ENCODE measurements around the gene WNT7B.
"Not testable (repeated sequence)": the region's sequence is repeated elsewhere in the genome, so short reads cannot be mapped to it uniquely, and the experiment has no call there.

The WNT7B gene

DNA sequence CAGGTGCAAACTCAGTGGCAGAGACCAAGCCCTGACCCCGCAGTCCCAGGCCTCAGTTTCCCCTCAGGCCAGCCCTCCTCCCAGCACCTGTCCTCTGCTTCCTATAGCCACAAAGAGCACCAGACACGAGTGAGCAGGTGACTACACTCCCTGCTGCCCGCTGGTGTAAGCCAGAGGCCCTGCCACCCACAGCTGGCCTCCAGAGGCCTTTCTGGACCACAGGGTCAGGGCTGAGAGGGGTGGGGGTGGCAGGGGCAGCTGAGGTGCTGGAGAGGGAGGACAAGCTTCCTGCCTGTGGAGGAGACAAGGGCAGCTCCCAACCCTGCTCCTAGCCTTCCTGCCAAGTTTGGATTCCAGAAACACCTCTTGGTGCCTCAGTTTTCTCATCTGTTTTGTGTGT is 31.3 kb upstream of the WNT7B start:
- DNase-seq (ENCODE audit: low read depth in 2 of 2) = no peak

GRCh38 chr22:46007848-46008261 is 30.9 kb upstream of the WNT7B start:
- DNase-seq (ENCODE audit: low read depth in 2 of 2) = no peak

- DNase-seq (ENCODE audit: low read depth in 2 of 2) = no peak
Measured at GRCh38 chr22:46007003-46007847, 30.3 kb upstream of the WNT7B start.

GRCh38 chr22:46006379-46007002 is 29.5 kb upstream of the WNT7B start:
- DNase-seq (ENCODE audit: low read depth in 2 of 2) = peak; percentile 77 to 80

GRCh38 chr22:46005116-46005705 is 28.2 kb upstream of the WNT7B start:
- DNase-seq (ENCODE audit: low read depth in 2 of 2) = not testable (repeated sequence)

- peak in 1 of 2 donors; percentile 7 for DNase-seq (ENCODE audit: low read depth in 2 of 2)
Measured at GRCh38 chr22:46004105-46004866, 27.3 kb upstream of the WNT7B start.

GRCh38 chr22:46003271-46004091 is 26.5 kb upstream of the WNT7B start:
- DNase-seq (ENCODE audit: low read depth in 2 of 2) = no peak

- no peak for DNase-seq (ENCODE audit: low read depth in 2 of 2)
Measured at GRCh38 chr22:46002757-46003270, 25.9 kb upstream of the WNT7B start.

DNA sequence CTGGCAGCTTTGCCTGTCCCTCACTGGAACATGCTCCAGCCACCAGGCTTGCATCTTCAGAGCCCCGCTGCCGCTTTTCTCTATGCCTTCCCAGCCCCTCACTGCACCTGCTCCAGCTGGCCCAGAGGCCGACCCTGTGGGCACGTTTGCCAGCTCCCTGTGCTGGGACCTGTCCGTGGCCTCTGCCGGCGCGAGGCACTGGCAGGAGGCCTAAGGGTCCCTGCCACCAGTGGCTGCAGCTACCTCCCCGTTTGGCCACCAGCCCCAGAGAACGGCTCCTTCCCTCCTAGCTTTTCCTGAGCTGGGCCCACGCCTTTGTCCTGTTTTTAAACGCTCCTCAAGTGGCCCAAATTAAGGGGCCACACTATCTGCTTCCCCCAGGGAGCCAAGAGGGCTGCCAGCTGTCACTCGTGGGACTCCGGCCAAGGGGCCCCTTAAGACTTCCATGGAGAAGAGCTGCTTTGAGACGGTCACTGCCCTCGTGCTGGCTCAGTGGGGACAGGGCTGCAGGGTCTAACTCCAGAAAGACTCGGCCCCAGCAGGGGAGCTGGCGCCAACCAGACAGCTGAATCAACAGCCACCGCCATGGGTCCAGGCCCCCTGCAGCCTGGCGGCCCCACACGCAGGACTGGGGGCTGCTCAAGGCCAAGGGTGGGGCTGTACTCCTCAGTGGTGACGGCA is 24.6 kb upstream of the WNT7B start:
- DNase-seq (ENCODE audit: low read depth in 2 of 2) = no peak

- DNase-seq (ENCODE audit: low read depth in 2 of 2) = no peak
Measured at GRCh38 chr22:46001046-46001425, 24.1 kb upstream of the WNT7B start.

- no peak for DNase-seq (ENCODE audit: low read depth in 2 of 2)
Measured at GRCh38 chr22:46000081-46001027, 23.4 kb upstream of the WNT7B start.

DNA sequence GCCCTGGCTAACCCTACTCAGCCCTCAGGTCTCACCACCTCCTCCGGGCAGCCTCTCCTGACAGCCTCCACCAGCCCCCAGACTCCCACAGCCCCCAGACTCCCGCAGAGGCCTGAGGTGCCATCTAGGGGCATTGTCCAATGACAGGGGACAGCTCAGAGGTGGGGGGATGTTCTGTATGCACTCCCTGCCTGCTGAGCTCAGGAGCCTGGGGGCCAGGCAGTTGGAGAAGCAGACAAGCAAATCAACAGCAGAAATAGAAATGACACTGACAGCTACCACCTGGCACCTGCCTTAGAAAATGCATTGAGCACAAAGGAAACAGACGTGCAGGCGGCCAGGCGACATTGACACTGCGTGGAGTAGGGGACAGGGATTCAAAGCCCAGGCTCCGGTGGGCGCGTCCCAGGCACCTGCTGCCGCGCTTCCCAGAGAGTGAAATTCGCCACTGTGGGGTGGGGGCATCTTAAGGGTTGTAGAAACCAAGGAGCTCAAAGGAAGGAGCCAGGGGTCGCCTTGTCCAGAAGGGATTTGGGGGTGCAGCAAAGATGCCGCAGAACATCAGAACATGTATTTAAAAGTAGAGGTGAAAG is 22.5 kb upstream of the WNT7B start:
- DNase-seq (ENCODE audit: low read depth in 2 of 2) = no peak

DNA sequence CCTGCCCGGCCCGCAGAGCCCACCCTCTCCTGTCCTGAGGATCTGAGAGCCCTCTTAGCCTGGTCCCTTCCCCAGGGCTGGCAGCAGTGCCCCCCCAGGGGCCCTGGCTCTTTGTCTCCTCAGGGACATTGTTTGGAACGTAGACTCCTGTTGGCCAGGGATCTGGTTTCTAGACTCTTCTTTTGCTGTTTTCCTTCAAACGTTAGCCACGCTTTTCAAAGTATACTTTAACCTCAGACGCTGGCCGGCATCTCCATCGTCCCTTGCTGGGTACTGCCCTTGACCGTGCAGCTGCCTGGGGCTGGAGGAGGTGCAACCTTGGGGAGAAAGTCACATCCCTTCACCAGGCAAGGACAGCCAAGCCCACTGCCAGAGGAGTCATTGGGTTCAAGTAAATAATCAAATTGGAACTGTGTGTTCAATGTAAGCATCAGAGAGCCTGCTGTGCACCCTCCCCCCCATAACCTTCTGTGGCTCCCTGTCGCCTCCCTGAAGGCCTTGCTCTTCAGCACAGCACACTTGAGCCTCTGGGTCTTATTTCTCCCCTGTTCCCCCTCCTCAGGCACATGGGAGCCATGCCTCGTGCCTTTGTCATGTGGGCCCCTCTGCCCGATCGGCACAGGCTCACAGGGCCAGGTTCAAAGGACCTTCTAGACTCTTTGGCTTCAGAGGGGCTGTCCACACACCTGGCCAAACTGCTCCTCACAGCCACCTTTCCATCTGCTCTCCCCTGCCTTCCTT is 21.8 kb upstream of the WNT7B start:
- DNase-seq (ENCODE audit: low read depth in 2 of 2) = no peak

DNA sequence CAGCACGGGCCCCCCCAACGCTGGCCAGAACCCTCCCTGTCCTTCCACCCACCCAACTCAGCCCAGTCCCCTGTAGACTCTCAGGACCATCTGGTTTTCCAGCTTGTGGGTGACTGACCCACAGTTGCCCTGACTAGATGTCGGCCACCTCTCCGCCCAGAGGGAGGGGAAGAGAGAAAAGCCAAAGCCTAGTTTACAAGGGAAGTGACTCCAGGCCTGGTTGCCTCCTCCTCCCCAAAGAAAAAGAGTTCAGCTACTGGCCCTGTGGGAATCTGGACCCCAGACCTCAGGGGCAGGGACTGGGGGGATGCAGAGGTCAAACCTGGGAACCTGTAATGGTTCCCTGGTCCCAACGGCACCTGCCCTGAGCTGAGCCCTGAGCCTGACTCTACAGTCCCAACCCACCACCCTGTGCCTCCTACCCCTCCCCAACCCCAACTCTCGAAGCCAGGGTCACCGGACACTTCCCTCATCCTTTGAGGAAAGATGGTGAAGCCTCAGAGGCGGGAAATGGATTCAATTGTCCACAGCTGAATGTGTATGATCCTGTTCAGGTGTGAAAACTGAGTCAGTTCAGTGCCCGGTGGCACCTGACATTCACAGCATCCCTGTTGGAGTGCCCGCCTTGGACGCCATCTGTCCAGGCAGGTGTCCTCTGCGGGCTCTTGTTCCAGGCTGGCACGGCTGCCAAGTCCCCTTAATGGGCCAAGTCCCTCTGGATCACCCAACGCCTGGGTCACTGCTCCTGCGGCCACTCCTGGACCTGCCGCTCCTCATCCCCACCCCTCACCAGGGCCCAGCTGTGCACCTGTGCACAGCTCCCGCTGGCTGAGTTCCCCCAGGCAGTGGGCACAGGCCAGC is 21.0 kb upstream of the WNT7B start:
- no peak for DNase-seq (ENCODE audit: low read depth in 2 of 2)

DNA sequence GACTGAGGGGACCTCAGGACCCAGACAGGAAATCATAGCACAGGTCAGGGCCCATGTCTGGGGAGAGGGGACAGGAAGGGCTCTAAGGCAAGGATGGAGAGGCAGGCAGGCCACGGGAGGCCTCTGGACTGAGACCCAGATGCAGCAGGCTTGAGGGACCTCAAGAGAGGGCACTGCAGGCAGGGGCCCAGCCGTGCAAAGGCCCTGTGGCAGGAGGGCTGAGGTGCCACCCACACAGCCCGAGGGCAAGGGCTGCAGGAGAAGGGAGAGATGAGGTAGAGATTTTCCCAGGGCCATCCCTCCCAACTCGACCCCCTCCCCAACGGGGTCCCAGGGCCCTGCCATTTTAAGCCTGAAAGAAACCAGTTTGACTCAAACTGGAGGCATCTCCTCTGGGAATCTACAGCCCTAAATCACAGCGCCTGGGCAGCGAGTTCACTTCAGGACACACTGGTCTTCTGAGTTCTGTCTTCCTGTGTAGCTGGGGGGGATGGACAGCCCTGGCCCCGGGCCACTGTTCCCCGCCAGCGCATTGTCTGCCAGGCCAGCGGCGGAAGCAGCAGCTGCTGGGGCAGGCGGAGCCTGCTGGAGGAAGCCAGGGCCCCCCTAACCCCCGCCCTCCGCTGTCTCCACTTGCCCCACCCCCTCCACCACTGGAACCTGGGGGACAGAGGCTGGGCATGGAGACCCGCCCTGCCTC is 20.3 kb upstream of the WNT7B start:
- no peak for DNase-seq (ENCODE audit: low read depth in 2 of 2)

GRCh38 chr22:45996241-45997076 is 19.5 kb upstream of the WNT7B start:
- DNase-seq (ENCODE audit: low read depth in 2 of 2) = no peak

All from stimulated activated CD8-positive, alpha-beta memory T cell treated with anti-CD3 and anti-CD28 coated beads, Interleukin-2, amount 100 ng/mL, for 1 hour (primary cell).